AG04449 (cell line): ENCODE results near the gene GSTM4.

Experiments
- CTCF ChIA-PET: fragments of 350-600 bp; formaldehyde crosslinking; extraction: SDS; loops from one replicate; lab custom pipeline; 2021; ENCODE audit warnings: antibody characterized with exemption; lab: Yijun Ruan, JAX
- POLR2A ChIA-PET: fragments of 400-600, 350-600 bp; formaldehyde crosslinking; extraction: SDS; loops from one replicate; lab custom pipeline; 2020; ENCODE audit warnings: antibody characterized with exemption, inconsistent platforms; lab: Yijun Ruan, JAX
- DNase-seq: peaks from one replicate; pipeline ENCODE4 v3.0.0-alpha.2; 2010; ENCODE audit warnings: low read depth, low spot score
- H3K4me3 ChIP-seq: 2 replicates; pipeline ENCODE4 v1.5.1; 2011; ENCODE audit warnings: low read depth, mild to moderate bottlenecking, control low read depth, low read length
- CTCF ChIP-seq: IDR thresholded peaks from one replicate; pipeline ENCODE4 v1.5.1; 2011; ENCODE audit warnings: mild to moderate bottlenecking, moderate library complexity, low read length, control low read depth, inconsistent platforms; ENCODE audit not compliant: insufficient read depth; ENCODE audit errors: missing control alignments

GSTM4 gene

GRCh38 chr1:109631513-109632505, 24.1 kb upstream of the GSTM4 start:
- no peak for DNase-seq
- no peak for TF ChIP-seq CTCF
- POLR2A ChIA-PET: no interaction called here

GRCh38 chr1:109632671-109633346, 23.1 kb upstream of the GSTM4 start:
- no peak for DNase-seq
- H3K4me3 ChIP-seq: no peak overlapping the region
- POLR2A ChIA-PET: no interaction called here
- CTCF ChIA-PET: interaction anchor here (0.9 to 21.8 kb wide), 8 partner anchors 5 to 352 kb away, joined by 3 to 830 read pairs (median 358); partner anchors contain the start of genes AHCYL1, AMPD2, GNAI3 and GNAT2
- TF ChIP-seq CTCF: no peak

More at GRCh38 chr1:109631513-109632505, 24.1 kb upstream of the GSTM4 start:
- H3K4me3 ChIP-seq: no peak overlapping the region
- CTCF ChIA-PET: interaction anchor here (1.1 to 21.8 kb wide), 9 partner anchors 5 to 352 kb away, joined by 3 to 381 read pairs (median 7); partner anchors contain the start of genes AMPD2, GNAI3, GNAT2 and GPR61

- CTCF ChIA-PET: interaction anchor here (11.9 to 21.8 kb wide), 5 partner anchors 4 to 140 kb away, joined by 344 to 830 read pairs (median 371); partner anchors contain the start of genes AMPD2, GNAT2, GPR61 and GSTM4
- TF ChIP-seq CTCF: no peak
- POLR2A ChIA-PET: no interaction called here
Observed at GRCh38 chr1:109634292-109634691, 21.6 kb upstream of the GSTM4 start.

GRCh38 chr1:109634771-109635750, 20.8 kb upstream of the GSTM4 start:
- no peak for TF ChIP-seq CTCF
- DNase-seq: no peak
- CTCF ChIA-PET: interaction anchor here (1.0 to 21.8 kb wide), 7 partner anchors 3 to 139 kb away, joined by 3 to 830 read pairs (median 371); partner anchors contain the start of genes AMPD2, GNAT2, GPR61 and GSTM4
- H3K4me3 ChIP-seq: no peak overlapping the region
- POLR2A ChIA-PET: no interaction called here

More at GRCh38 chr1:109634292-109634691, 21.6 kb upstream of the GSTM4 start:
- no peak overlapping the region for H3K4me3 ChIP-seq
- no peak for DNase-seq

- no peak for TF ChIP-seq CTCF
- DNase-seq: no peak
- no peak overlapping the region for H3K4me3 ChIP-seq
- CTCF ChIA-PET: interaction anchor here (0.8 to 21.8 kb wide), 11 partner anchors 2 to 375 kb away, joined by 3 to 830 read pairs (median 66); partner anchors contain the start of genes AHCYL1, AMPD2, GNAI3 and GNAT2
- POLR2A ChIA-PET: interaction anchor here (1.2 to 2.3 kb wide), 3 partner anchors 8 to 114 kb away, joined by 3 to 11 read pairs (median 3); partner anchors contain the start of gene GNAI3
Observed at GRCh38 chr1:109635862-109636200, 20.1 kb upstream of the GSTM4 start.
